Neuronal stem cell (in vitro differentiated cells): ENCODE measurements around the gene PPP4R3A.

Experiments
- DNase-seq: peaks from one replicate; pipeline ENCODE4 v3.0.0-alpha.2; 2013; ENCODE audit warnings: low spot score
- H2AFZ ChIP-seq: one replicate; pipeline ENCODE4 v1.6.1; 2013; ENCODE audit warnings: mild to moderate bottlenecking, low read length, inconsistent platforms
- H2AK5ac ChIP-seq: 2 replicates; pipeline ENCODE4 v1.6.1; 2013; ENCODE audit warnings: low read depth, mild to moderate bottlenecking, inconsistent platforms, low read length, moderate library complexity, mixed read lengths
- H2BK120ac ChIP-seq: 2 replicates; pipeline ENCODE4 v1.6.1; 2013; ENCODE audit warnings: low read depth, mild to moderate bottlenecking, inconsistent platforms, low read length, moderate library complexity, mixed read lengths
- H2BK12ac ChIP-seq: one replicate; pipeline ENCODE4 v1.6.1; 2013; ENCODE audit warnings: low read length, inconsistent platforms
- H2BK15ac ChIP-seq: 2 replicates; pipeline ENCODE4 v1.6.1; 2013; ENCODE audit warnings: mild to moderate bottlenecking, low read length, inconsistent platforms, mixed read lengths
- H2BK5ac ChIP-seq: one replicate; pipeline ENCODE4 v1.6.1; 2013; ENCODE audit warnings: inconsistent platforms, mild to moderate bottlenecking, low read length, moderate library complexity
- H3K14ac ChIP-seq: one replicate; pipeline ENCODE4 v1.6.1; 2013; ENCODE audit warnings: low read length, inconsistent platforms
- H3K18ac ChIP-seq: 2 replicates; pipeline ENCODE4 v1.6.1; 2013; ENCODE audit warnings: low read length, inconsistent platforms
- H3K23ac ChIP-seq: 2 replicates; pipeline ENCODE4 v1.6.1; 2013; ENCODE audit warnings: low read depth, mild to moderate bottlenecking, mixed read lengths, low read length, inconsistent platforms; ENCODE audit not compliant: poor library complexity
- H3K27ac ChIP-seq: replicated peaks from 3 replicates; pipeline ENCODE4 v1.5.1; 2013; ENCODE audit warnings: low read length, inconsistent platforms
- H3K27me3 ChIP-seq, 3 experiments: 2 replicates each; pipeline ENCODE4 v1.6.1; 2013; ENCODE audit warnings: low read length in 3 of 3, mild to moderate bottlenecking in 2 of 3, inconsistent platforms in 1 of 3, low read depth in 1 of 3, mixed read lengths in 1 of 3, moderate library complexity in 1 of 3; ENCODE audit not compliant: control insufficient read depth in 3 of 3, insufficient read depth in 3 of 3
- H3K36me3 ChIP-seq, 2 donors: replicated peaks in 1 of 2; 2 replicates each; pipeline ENCODE4 v1.6.1; 2013; ENCODE audit warnings: low read length in 2 of 2; ENCODE audit not compliant: control insufficient read depth in 2 of 2, insufficient read depth in 2 of 2
- H3K4ac ChIP-seq: 2 replicates; pipeline ENCODE4 v1.6.1; 2013; ENCODE audit warnings: inconsistent platforms, mild to moderate bottlenecking, low read length, moderate library complexity
- H3K4me1 ChIP-seq, 2 donors: 1 replicate in 1 of 2; 2 replicates in 1 of 2; pipeline ENCODE4 v1.6.1; 2013; ENCODE audit warnings: low read length in 2 of 2, low read depth in 1 of 2; ENCODE audit not compliant: control insufficient read depth in 2 of 2, insufficient read depth in 1 of 2
- H3K4me2 ChIP-seq: one replicate; pipeline ENCODE4 v1.6.1; 2013; ENCODE audit warnings: mild to moderate bottlenecking, low read length, inconsistent platforms; ENCODE audit not compliant: insufficient read depth, poor library complexity, severe bottlenecking
- H3K4me3 ChIP-seq, 2 donors: 2 replicates each; pipeline ENCODE4 v1.5.1; 2013; ENCODE audit warnings: low read length in 2 of 2, mild to moderate bottlenecking in 2 of 2, inconsistent platforms in 1 of 2, moderate library complexity in 1 of 2
- H3K79me1 ChIP-seq: one replicate; pipeline ENCODE4 v1.6.1; 2013; ENCODE audit warnings: low read depth, mild to moderate bottlenecking, inconsistent platforms, low read length, moderate library complexity
- H3K9ac ChIP-seq: one replicate; pipeline ENCODE4 v1.6.1; 2013; ENCODE audit warnings: mild to moderate bottlenecking, low read depth, low read length, inconsistent platforms; ENCODE audit not compliant: poor library complexity
- H3K9me3 ChIP-seq, 2 donors: replicated peaks in 1 of 2; 2 replicates each; pipeline versions ENCODE3 to v1.6.1; 2013; ENCODE audit warnings: low read length in 2 of 2, mild to moderate bottlenecking in 2 of 2, inconsistent platforms in 1 of 2, low read depth in 1 of 2, mixed read lengths in 1 of 2, moderate library complexity in 1 of 2; ENCODE audit not compliant: control insufficient read depth in 2 of 2, insufficient read depth in 1 of 2
- H4K8ac ChIP-seq: one replicate; pipeline ENCODE4 v1.6.1; 2013; ENCODE audit warnings: low read depth, mild to moderate bottlenecking, inconsistent platforms, low read length, moderate library complexity
- H4K91ac ChIP-seq: one replicate; pipeline ENCODE4 v1.6.1; 2013; ENCODE audit warnings: low read length, low read depth, mild to moderate bottlenecking, inconsistent platforms; ENCODE audit not compliant: poor library complexity
- WGBS, 2 donors: extraction: QIAGEN DNeasy Blood & Tissue Kit; methylation state at CpG; one replicate each; pipeline ENCODE4 v1.1.7; 2013; ENCODE audit warnings: missing lambda C conversion rate in 2 of 2, mixed read lengths in 1 of 2; ENCODE audit not compliant: insufficient read length in 2 of 2, insufficient replicate concordance in 1 of 2; ENCODE audit errors: extremely low coverage in 2 of 2; 5-methylcytosine and 5-hydroxymethylcytosine counted together

PPP4R3A gene

DNA sequence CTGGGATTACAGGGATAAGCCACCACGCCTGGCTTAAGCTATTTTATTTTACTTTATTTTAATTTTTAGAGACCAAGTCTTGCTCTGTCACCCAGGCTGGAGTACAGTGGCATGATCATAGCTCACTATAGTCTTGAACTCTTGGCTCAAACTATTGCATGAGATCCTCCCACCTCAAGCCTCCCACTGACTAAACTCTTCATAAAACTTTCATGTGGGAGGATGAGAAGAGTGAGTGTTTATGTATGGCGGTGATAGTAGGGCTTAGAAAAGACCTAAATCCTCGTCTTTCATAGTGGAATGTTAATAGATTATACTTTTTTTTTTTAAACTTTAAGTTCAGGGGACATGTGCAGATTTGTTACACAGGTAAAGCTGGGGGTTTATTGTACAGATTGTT is 23.5 kb upstream of the PPP4R3A start:
- Histone ChIP-seq H3K4ac (no peak overlapping the region), H3K23ac (no peak overlapping the region), H3K4me1 (no peaks in the 10 kb centered on the region), H2AK5ac (no peak overlapping the region), H2BK12ac (no peak overlapping the region), H3K9me3 (peaks cover 0 to 3% of the 10 kb centered on the region in 2 donors), H4K91ac (no peak overlapping the region), H3K4me3 (no peak overlapping the region), H4K8ac (no peak overlapping the region), H3K27ac (no peak overlapping the region), H3K4me2 (no peak overlapping the region), H3K36me3 (no peaks in the 10 kb centered on the region), H2BK15ac (no peak overlapping the region), H2AFZ (no peak overlapping the region), H3K9ac (no peak overlapping the region), H3K27me3 (no peaks in the 10 kb centered on the region), H3K14ac (no peak overlapping the region), H2BK120ac (no peak overlapping the region), H3K18ac (no peak overlapping the region), H3K79me1 (no peaks in the 10 kb centered on the region), H2BK5ac (no peak overlapping the region)
- DNase-seq, result no peak
- no CpG with 5 or more reads among the region's 3 CpGs for WGBS, 2 donors

DNA sequence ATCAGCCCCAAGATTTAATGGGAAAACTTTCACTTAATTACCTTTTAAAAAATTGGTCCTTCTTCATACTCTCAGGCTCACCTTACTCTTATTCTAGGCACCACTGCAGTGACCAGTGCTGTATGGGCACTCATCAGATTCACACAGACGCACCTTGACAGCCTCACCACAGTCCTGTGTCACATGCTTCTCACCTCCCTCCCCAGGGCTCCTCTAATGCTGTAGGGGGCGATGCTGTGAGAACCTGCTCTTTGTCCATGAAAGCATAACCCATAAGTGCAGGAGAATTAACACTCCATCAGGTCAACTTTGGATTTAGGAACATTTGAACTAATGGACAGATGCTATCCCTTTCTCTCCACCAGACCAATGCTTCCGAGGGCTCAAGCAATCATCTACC is 13.9 kb upstream of the PPP4R3A start:
- Histone ChIP-seq H3K4ac (no peak overlapping the region), H3K36me3 (no peaks in the 10 kb centered on the region), H3K4me3 (no peak overlapping the region), H3K14ac (no peak overlapping the region), H2BK120ac (no peak overlapping the region), H3K9ac (no peak overlapping the region), H2AK5ac (no peak overlapping the region), H2BK12ac (no peak overlapping the region), H4K91ac (no peak overlapping the region), H3K27ac (no peak overlapping the region), H3K4me1 (no peaks in the 10 kb centered on the region), H3K4me2 (no peak overlapping the region), H2BK5ac (no peak overlapping the region), H2BK15ac (no peak overlapping the region), H3K27me3 (peaks cover 0 to 3% (median 0%) of the 10 kb centered on the region in 3 experiments), H3K9me3 (peaks cover 0 to 2% of the 10 kb centered on the region in 2 donors), H2AFZ (no peak overlapping the region), H4K8ac (no peak overlapping the region), H3K23ac (no peak overlapping the region), H3K18ac (no peak overlapping the region), H3K79me1 (no peaks in the 10 kb centered on the region)
- no peak for DNase-seq
- no CpG with 5 or more reads among the region's 3 CpGs for WGBS, 2 donors

DNA sequence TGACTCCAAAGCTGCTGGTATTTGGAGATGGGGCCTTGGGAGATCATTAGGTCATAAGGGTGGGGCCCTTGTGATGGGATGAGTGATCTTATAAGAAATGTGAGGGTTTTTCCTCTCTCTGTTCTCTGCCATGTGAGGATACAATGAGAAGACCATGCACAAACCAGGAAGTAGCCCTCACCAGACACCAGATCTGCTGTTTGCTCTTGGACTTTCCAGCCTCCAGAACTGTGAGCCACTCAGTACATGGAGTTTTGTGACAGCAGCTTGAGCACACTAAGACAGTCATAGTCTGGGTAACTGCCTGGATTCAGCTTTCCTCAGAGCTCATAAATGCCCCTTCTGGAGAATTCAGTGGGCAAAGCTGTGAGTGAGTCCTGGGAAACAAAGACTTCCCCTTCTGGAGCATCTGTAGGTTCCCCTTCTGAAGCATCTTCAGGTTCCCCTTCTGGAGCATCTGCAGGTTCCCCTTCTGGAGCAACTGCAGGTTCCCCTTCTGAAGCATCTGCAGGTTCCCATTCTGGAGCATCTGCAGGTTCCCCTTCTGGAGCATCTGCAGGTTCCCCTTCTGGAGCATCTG is 11.0 kb upstream of the PPP4R3A start:
- H2BK120ac ChIP-seq, result no peak overlapping the region
- H2AK5ac ChIP-seq, result no peak overlapping the region
- no peak for DNase-seq
- no peak overlapping the region for H4K8ac ChIP-seq
- no peaks in the 10 kb centered on the region for H3K79me1 ChIP-seq
- H2BK5ac ChIP-seq, result no peak overlapping the region
- no peak overlapping the region for H3K4me2 ChIP-seq
- peaks cover 0 to 2% of the 10 kb centered on the region in 2 donors for H3K9me3 ChIP-seq
- H3K18ac ChIP-seq, result no peak overlapping the region
- no peak overlapping the region for H3K4me3 ChIP-seq
- no peak overlapping the region for H2BK15ac ChIP-seq
- H3K4me1 ChIP-seq, result no peaks in the 10 kb centered on the region
- H3K4ac ChIP-seq, result no peak overlapping the region
- H2BK12ac ChIP-seq, result no peak overlapping the region
- H4K91ac ChIP-seq, result no peak overlapping the region
- no peak overlapping the region for H3K23ac ChIP-seq
- no peak overlapping the region for H3K27ac ChIP-seq
- H3K27me3 ChIP-seq, result no peaks in the 10 kb centered on the region
- no peak overlapping the region for H3K14ac ChIP-seq
- no peaks in the 10 kb centered on the region for H3K36me3 ChIP-seq
- no peak overlapping the region for H2AFZ ChIP-seq
- no peak overlapping the region for H3K9ac ChIP-seq

DNA sequence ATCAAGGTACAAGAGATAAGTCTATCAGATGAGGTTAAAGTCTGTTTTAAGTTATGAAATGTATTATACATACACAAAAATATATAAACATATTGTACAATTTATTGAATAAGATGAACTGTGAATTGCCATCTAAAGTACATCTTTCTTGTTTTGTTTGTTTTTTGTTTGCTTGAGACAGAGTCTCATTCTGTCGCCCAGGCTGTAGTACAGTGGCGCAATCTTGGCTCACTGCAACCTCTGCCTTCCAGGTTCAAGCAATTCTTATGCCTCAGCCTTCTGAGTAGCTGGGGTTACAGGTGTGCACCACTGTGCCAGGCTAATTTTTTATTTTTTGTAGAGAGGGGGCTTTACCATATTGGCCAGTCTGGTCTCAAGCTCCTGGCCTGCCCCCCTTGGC is 10.0 kb upstream of the PPP4R3A start:
- Histone ChIP-seq H4K8ac (no peak overlapping the region), H2AFZ (no peak overlapping the region), H3K36me3 (no peaks in the 10 kb centered on the region), H2AK5ac (no peak overlapping the region), H3K4me2 (no peak overlapping the region), H4K91ac (no peak overlapping the region), H2BK120ac (no peak overlapping the region), H3K27ac (no peak overlapping the region), H3K79me1 (no peaks in the 10 kb centered on the region), H3K27me3 (no peaks in the 10 kb centered on the region), H3K4me1 (no peaks in the 10 kb centered on the region), H3K18ac (no peak overlapping the region), H3K9me3 (peaks cover 0 to 2% of the 10 kb centered on the region in 2 donors), H2BK12ac (no peak overlapping the region), H2BK5ac (no peak overlapping the region), H3K4ac (no peak overlapping the region), H3K4me3 (no peak overlapping the region), H2BK15ac (no peak overlapping the region), H3K23ac (no peak overlapping the region), H3K14ac (no peak overlapping the region), H3K9ac (no peak overlapping the region)
- no peak for DNase-seq
- no CpG with 5 or more reads among the region's 2 CpGs for WGBS, 2 donors
